C4-2B (cell line): Measurements from ENCODE around the gene FOXQ1.

Source experiments
- H3K27ac ChIP-seq: fragments of 450-650 bp; 2 replicates; pipeline ENCODE4 v1.5.1; 2017
- ZFX ChIP-seq: fragments of 450-650 bp; IDR thresholded peaks from 2 replicates; pipeline ENCODE4 v1.6.1; 2017
- TF ChIP-seq, protein P1 (sequence below): fragments of 450-650 bp; conservative IDR thresholded peaks from 2 replicates; pipeline ENCODE4 v1.5.1; 2017; ENCODE audit warnings: mild to moderate bottlenecking

The FOXQ1 gene

GRCh38 chr6:1334684-1335083, 22.8 kb downstream of the FOXQ1 start:
- H3K27ac ChIP-seq: no peak overlapping the region
- TF ChIP-seq, protein P1, sequence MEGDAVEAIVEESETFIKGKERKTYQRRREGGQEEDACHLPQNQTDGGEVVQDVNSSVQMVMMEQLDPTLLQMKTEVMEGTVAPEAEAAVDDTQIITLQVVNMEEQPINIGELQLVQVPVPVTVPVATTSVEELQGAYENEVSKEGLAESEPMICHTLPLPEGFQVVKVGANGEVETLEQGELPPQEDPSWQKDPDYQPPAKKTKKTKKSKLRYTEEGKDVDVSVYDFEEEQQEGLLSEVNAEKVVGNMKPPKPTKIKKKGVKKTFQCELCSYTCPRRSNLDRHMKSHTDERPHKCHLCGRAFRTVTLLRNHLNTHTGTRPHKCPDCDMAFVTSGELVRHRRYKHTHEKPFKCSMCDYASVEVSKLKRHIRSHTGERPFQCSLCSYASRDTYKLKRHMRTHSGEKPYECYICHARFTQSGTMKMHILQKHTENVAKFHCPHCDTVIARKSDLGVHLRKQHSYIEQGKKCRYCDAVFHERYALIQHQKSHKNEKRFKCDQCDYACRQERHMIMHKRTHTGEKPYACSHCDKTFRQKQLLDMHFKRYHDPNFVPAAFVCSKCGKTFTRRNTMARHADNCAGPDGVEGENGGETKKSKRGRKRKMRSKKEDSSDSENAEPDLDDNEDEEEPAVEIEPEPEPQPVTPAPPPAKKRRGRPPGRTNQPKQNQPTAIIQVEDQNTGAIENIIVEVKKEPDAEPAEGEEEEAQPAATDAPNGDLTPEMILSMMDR: no peak
- TF ChIP-seq ZFX: no peak

DNA sequence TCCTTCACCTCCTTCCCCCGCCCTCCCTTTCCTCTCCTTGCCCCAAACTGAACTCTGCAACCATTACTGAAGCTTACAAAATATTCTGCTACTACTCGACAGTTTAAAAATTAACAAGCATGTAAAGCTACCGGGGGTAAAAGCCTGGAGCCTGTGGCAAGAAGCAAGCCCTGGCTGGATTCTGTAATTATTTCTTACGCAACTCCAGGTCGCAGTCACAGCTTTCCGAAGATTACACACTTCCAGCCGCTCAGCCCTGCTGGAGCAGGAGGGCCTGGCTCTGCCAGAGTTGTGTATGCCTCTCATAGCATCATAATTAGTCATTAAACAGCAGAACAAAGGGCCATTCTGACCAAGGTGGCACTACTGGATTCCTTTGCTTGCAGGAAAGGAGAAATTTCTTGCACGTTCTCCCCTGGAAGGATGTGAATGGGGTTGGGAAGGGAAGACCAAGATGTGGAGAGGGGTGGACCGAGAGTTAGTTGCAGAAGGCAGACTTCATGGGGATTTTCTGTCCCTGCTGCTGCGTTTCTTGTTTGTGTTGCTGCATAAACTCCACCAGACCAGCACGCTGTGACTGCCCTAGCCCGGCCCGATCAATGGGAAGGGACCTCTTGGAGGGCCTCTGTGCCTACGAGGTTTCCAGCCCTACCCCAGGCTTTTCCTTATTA, 23.6 kb downstream of the FOXQ1 start:
- no peak overlapping the region for H3K27ac ChIP-seq
- no peak for TF ChIP-seq ZFX
- TF ChIP-seq, protein P1: no peak

DNA sequence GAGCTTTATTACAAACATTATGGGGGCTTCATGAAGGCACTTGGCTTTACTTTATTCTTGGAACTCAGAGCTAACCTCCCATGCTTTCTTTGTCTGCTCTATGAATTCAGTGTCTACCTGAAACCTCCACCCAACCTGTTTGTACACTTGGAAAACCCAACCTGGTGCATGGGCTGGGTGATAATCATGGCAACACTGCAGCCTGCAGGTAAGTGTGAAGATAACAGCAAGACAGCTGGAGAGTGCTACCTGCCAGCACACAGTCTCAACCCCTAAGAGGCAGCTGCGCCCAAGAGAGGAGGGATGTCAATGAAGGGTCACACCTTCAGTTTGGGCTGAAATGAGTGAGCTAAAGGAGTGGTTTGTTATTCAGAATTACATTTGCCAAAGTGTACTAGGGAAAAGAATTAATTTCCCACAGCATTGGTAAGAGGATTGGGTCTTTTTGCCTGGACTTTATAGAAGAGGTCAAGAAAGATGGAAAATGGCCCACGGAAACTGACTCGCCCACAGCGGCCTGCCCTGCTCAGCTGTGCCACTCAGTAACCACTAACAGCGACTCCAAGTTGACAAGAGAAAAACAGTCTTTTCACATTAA, 24.4 kb downstream of the FOXQ1 start:
- no peak for TF ChIP-seq ZFX
- TF ChIP-seq, protein P1: peak; percentile 81
- H3K27ac ChIP-seq: no peak overlapping the region

- TF ChIP-seq, protein P1: no peak
- no peak for TF ChIP-seq ZFX
- no peak overlapping the region for H3K27ac ChIP-seq
Observed at GRCh38 chr6:1337791-1338190, 25.9 kb downstream of the FOXQ1 start.

- TF ChIP-seq, protein P1: no peak
- no peak for TF ChIP-seq ZFX
- H3K27ac ChIP-seq: no peak overlapping the region
Observed at GRCh38 chr6:1346101-1346500, 34.2 kb downstream of the FOXQ1 start.

GRCh38 chr6:1346558-1347091, 34.7 kb downstream of the FOXQ1 start:
- no peak overlapping the region for H3K27ac ChIP-seq
- TF ChIP-seq ZFX: no peak
- TF ChIP-seq, protein P1: no peak

DNA sequence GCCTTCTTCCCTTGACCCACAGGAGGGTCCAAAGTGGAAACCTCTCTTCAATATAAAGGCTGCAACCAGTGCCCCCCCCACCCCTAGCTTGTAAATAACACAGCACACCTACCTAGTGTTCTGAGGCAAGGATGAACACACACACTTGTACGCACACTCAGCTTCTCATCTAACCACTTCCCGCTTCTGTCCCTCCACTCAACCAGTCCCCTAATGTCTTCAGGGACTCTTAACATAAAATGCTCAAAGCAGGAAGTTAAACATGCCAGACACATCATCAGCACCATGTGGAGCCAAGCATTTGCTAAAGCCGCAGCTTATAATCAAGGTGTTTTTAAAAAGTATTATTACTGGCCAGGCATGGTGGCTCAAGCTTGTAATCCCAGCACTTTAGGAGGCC, 35.3 kb downstream of the FOXQ1 start:
- TF ChIP-seq ZFX: no peak
- TF ChIP-seq, protein P1: no peak
- H3K27ac ChIP-seq: no peak overlapping the region
